ENCODE measurements around the gene PIGS. TPM values are rescaled to one million over a fixed set of nuclear protein-coding genes. Genes with fewer than 3 reads are reported as not detected.

PIGS gene
- total and polyA plus RNA-seq, 2 donors (not counting 1 experiment from before 2014, with no cell fraction given) = 44.1 to 55.1 TPM

- peak overlapping the region in 1 of 5 experiments; percentile 50 for H3K4me3 ChIP-seq (ENCODE audit: control extremely low read depth in 1 of 5, extremely low read depth in 1 of 5, insufficient read depth in 1 of 5, low read depth in 2 of 5, low read length in 4 of 5)
- intact Hi-C loops (cut with micrococcal nuclease) = loop anchor here (2.0 kb wide), 1 partner anchor 54 kb away; no protein-coding TSS in a partner anchor
- peaks cover 62 to 69% of the 10 kb centered on the region in 2 donors for H3K4me1 ChIP-seq (ENCODE audit: control insufficient read depth in 2 of 2, insufficient read depth in 2 of 2, low read length in 2 of 2)
- H3K27me3 Mint-ChIP-seq = no peaks in the 10 kb centered on the region
- peak overlapping the region; percentile 35 for H3K9ac ChIP-seq (ENCODE audit: low read length)
- H3K9me3 Mint-ChIP-seq (ENCODE audit: insufficient read depth) = no peaks in the 10 kb centered on the region
- ChIA-PET CTCF (interaction anchor here (1.2 to 5.2 kb wide), 10 partner anchors 8 to 98 kb away, joined by 3 to 31 read pairs (median 8); partner anchors contain the start of genes ALDOC and PIGS), POLR2A (no interaction called here)
- H3K27me3 ChIP-seq (replicated peaks in 1 of 4; ENCODE audit: control extremely low read depth in 1 of 4, control insufficient read depth in 3 of 4, insufficient read depth in 4 of 4, low read length in 3 of 4) = no peaks in the 10 kb centered on the region
- peaks cover 7% of the 10 kb centered on the region for H4K20me1 ChIP-seq (ENCODE audit: control insufficient read depth, insufficient read depth, low read length, poor library complexity, severe bottlenecking)
- TF ChIP-seq, protein P1, sequence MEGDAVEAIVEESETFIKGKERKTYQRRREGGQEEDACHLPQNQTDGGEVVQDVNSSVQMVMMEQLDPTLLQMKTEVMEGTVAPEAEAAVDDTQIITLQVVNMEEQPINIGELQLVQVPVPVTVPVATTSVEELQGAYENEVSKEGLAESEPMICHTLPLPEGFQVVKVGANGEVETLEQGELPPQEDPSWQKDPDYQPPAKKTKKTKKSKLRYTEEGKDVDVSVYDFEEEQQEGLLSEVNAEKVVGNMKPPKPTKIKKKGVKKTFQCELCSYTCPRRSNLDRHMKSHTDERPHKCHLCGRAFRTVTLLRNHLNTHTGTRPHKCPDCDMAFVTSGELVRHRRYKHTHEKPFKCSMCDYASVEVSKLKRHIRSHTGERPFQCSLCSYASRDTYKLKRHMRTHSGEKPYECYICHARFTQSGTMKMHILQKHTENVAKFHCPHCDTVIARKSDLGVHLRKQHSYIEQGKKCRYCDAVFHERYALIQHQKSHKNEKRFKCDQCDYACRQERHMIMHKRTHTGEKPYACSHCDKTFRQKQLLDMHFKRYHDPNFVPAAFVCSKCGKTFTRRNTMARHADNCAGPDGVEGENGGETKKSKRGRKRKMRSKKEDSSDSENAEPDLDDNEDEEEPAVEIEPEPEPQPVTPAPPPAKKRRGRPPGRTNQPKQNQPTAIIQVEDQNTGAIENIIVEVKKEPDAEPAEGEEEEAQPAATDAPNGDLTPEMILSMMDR (IDR thresholded peaks at IDR 0.05) = peak; percentile 47
- TF ChIP-seq EZH2 (IDR thresholded peaks at IDR 0.05; ENCODE audit: borderline replicate concordance, insufficient read depth, low read depth, low read length, poor library complexity, severe bottlenecking) = no peak
- WGBS (ENCODE audit: insufficient coverage) = 96% methylated on average over 3 of the region's 6 CpGs
- H3K79me2 ChIP-seq (ENCODE audit: control insufficient read depth, insufficient read depth, low read length) = peaks cover 11% of the 10 kb centered on the region
- DNase-seq = no peak
- no peaks in the 10 kb centered on the region for H3K9me3 ChIP-seq (ENCODE audit: control extremely low read depth in 1 of 3, control insufficient read depth in 2 of 3, insufficient read depth in 1 of 3, low read length in 2 of 3)
- H3K36me3 ChIP-seq (replicated peaks in 1 of 2; ENCODE audit: control extremely low read depth in 1 of 2, control insufficient read depth in 1 of 2, extremely low read depth in 1 of 2, insufficient read depth in 2 of 2, low read length in 1 of 2) = peaks cover 2 to 33% of the 10 kb centered on the region in 2 experiments
- peak overlapping the region; percentile 83 for H3K4me3 Mint-ChIP-seq
- peak overlapping the region; percentile 96 for H3K27ac Mint-ChIP-seq
- peaks cover 71% of the 10 kb centered on the region for H3K4me1 Mint-ChIP-seq
- ATAC-seq (ENCODE audit: low read depth) = no peak
- H3K27ac ChIP-seq (ENCODE audit: low read length in 2 of 2) = peak overlapping the region; percentile 91 to 97
- H2AFZ ChIP-seq (ENCODE audit: insufficient read depth, low read depth, low read length, poor library complexity, severe bottlenecking) = no peak overlapping the region
- H3K4me2 ChIP-seq (replicated peaks; ENCODE audit: low read depth, low read length, poor library complexity, severe bottlenecking) = peak overlapping the region; percentile 85
Measured at GRCh38 chr17:28548417-28549130, 22.8 kb downstream of the PIGS start.
